ENCODE measurements around the gene HEATR1.
"Not testable (repeated sequence)": the region's sequence is repeated elsewhere in the genome, so short reads cannot be mapped to it uniquely, and the experiment has no call there.

HEATR1 gene

GRCh38 chr1:236590553-236591150, 13.7 kb downstream of the HEATR1 start:
- no peak for DNase-seq (ENCODE audit: extremely low spot score, insufficient read length, low read depth)
- no peak for FAIRE-seq

GRCh38 chr1:236589531-236589930, 14.8 kb downstream of the HEATR1 start:
- FAIRE-seq: no peak
- DNase-seq (ENCODE audit: extremely low spot score, insufficient read length, low read depth): no peak

GRCh38 chr1:236581528-236581927, 22.8 kb downstream of the HEATR1 start:
- DNase-seq (ENCODE audit: extremely low spot score, insufficient read length, low read depth): no peak
- no peak for FAIRE-seq

- not testable (repeated sequence) for FAIRE-seq; DNase-seq (ENCODE audit: extremely low spot score, insufficient read length, low read depth)
These were observed 23.9 kb downstream of the HEATR1 start for GRCh38 chr1:236580404-236580803.

- FAIRE-seq (no peak), DNase-seq (ENCODE audit: extremely low spot score, insufficient read length, low read depth) (no peak)
These were observed 25.7 kb downstream of the HEATR1 start for GRCh38 chr1:236578661-236579060.

GRCh38 chr1:236577041-236577440, 27.3 kb downstream of the HEATR1 start:
- not testable (repeated sequence) for DNase-seq (ENCODE audit: extremely low spot score, insufficient read length, low read depth); FAIRE-seq

- FAIRE-seq: no peak
- no peak for DNase-seq (ENCODE audit: extremely low spot score, insufficient read length, low read depth)
These were observed 28.3 kb downstream of the HEATR1 start for GRCh38 chr1:236576004-236576403.

GRCh38 chr1:236575523-236575922, 28.8 kb downstream of the HEATR1 start:
- FAIRE-seq (no peak), DNase-seq (ENCODE audit: extremely low spot score, insufficient read length, low read depth) (no peak)

- FAIRE-seq (no peak), DNase-seq (ENCODE audit: extremely low spot score, insufficient read length, low read depth) (no peak)
These were observed 35.9 kb downstream of the HEATR1 start for GRCh38 chr1:236568285-236568894.

- FAIRE-seq: no peak
These were observed 38.8 kb downstream of the HEATR1 start for GRCh38 chr1:236565530-236565929.

GRCh38 chr1:236561976-236562375, 42.3 kb downstream of the HEATR1 start:
- DNase-seq (ENCODE audit: extremely low spot score, insufficient read length, low read depth): no peak
- no peak for FAIRE-seq

More at GRCh38 chr1:236565530-236565929, 38.8 kb downstream of the HEATR1 start:
- DNase-seq (ENCODE audit: extremely low spot score, insufficient read length, low read depth): no peak

GRCh38 chr1:236560213-236560771, 44.0 kb downstream of the HEATR1 start:
- DNase-seq (ENCODE audit: extremely low spot score, insufficient read length, low read depth) (no peak), FAIRE-seq (no peak)

GRCh38 chr1:236558846-236559245, 45.5 kb downstream of the HEATR1 start:
- FAIRE-seq: no peak
- no peak for DNase-seq (ENCODE audit: extremely low spot score, insufficient read length, low read depth)

- DNase-seq (ENCODE audit: extremely low spot score, insufficient read length, low read depth) (no peak), FAIRE-seq (no peak)
These were observed 46.2 kb downstream of the HEATR1 start for GRCh38 chr1:236558081-236558480.

- DNase-seq (ENCODE audit: extremely low spot score, insufficient read length, low read depth) (no peak), FAIRE-seq (no peak)
These were observed 47.7 kb downstream of the HEATR1 start for GRCh38 chr1:236556606-236557005.

- FAIRE-seq (no peak), DNase-seq (ENCODE audit: extremely low spot score, insufficient read length, low read depth) (no peak)
These were observed 50.9 kb downstream of the HEATR1 start for GRCh38 chr1:236553370-236553769.

GRCh38 chr1:236552901-236553300, 51.4 kb downstream of the HEATR1 start:
- FAIRE-seq: no peak
- DNase-seq (ENCODE audit: extremely low spot score, insufficient read length, low read depth): no peak

GRCh38 chr1:236552096-236552495, 52.2 kb downstream of the HEATR1 start:
- DNase-seq (ENCODE audit: extremely low spot score, insufficient read length, low read depth) (no peak), FAIRE-seq (no peak)

- FAIRE-seq: no peak
- no peak for DNase-seq (ENCODE audit: extremely low spot score, insufficient read length, low read depth)
These were observed 53.1 kb downstream of the HEATR1 start for GRCh38 chr1:236550961-236551851.

- DNase-seq (ENCODE audit: extremely low spot score, insufficient read length, low read depth) (no peak), FAIRE-seq (no peak)
These were observed 55.9 kb downstream of the HEATR1 start for GRCh38 chr1:236548452-236548851.

Data from GM18507 (cell line).